Measurements from ENCODE around the gene TRIM77.
"Not testable (repeated sequence)": the region's sequence is repeated elsewhere in the genome, so short reads cannot be mapped to it uniquely, and the experiment has no call there.

GRCh38 chr11:89673380-89673779 lies 36.7 kb upstream of the TRIM77 start:
- not testable (repeated sequence) for TF ChIP-seq CTCF, POLR2A, POLR2AphosphoS5, EP300 (IDR thresholded peaks at IDR 0.05)

Measured in upper lobe of left lung (tissue), 4 donors.